ENCODE measurements around the gene TSSC4.

Gene TSSC4

DNA sequence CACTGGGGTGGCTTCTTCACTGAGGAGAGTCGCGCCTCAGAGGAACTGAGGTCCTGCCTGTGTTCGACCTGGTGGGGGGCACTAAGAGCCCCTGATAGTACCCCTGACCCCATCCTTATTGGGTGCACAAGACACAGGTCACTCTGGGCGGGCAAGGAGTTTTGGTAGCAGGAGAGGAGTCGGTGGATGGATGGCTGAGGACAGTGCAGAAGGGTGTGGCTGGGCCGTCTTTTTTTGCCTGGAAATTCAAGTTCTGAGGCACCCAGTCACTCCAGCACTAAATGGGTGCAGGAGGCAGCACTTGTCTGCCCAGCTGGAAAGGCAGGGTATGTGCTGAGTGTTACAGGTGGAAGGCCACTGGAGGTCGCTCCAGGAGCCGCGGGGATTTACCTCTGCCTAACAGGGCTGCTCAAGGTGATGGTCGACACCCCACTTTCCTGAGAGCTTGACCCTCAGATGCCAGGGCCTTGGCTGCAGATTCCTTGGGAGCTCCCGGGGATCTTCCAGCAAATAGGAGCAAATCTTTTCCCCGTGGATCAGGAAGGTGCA lies 960 bp downstream of the TSSC4 start:
- TF ChIP-seq, protein P1, sequence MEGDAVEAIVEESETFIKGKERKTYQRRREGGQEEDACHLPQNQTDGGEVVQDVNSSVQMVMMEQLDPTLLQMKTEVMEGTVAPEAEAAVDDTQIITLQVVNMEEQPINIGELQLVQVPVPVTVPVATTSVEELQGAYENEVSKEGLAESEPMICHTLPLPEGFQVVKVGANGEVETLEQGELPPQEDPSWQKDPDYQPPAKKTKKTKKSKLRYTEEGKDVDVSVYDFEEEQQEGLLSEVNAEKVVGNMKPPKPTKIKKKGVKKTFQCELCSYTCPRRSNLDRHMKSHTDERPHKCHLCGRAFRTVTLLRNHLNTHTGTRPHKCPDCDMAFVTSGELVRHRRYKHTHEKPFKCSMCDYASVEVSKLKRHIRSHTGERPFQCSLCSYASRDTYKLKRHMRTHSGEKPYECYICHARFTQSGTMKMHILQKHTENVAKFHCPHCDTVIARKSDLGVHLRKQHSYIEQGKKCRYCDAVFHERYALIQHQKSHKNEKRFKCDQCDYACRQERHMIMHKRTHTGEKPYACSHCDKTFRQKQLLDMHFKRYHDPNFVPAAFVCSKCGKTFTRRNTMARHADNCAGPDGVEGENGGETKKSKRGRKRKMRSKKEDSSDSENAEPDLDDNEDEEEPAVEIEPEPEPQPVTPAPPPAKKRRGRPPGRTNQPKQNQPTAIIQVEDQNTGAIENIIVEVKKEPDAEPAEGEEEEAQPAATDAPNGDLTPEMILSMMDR (conservative IDR thresholded peaks at IDR 0.05; ENCODE audit: low read depth, low read length), result no peak
- peaks cover 17% of the 10 kb centered on the region; the same call in 1 of the 2 replicates for H3K79me2 ChIP-seq (ENCODE audit: insufficient read depth, low read depth)
- peaks cover 6% of the 10 kb centered on the region for H3K4me1 ChIP-seq (ENCODE audit: low read depth, poor library complexity, severe bottlenecking)
- peak overlapping the region; percentile 74; the same call in 1 of the 2 replicates for H3K9ac ChIP-seq
- H2AFZ ChIP-seq (ENCODE audit: low read depth), result no peak overlapping the region
- no peaks in the 10 kb centered on the region for H3K36me3 ChIP-seq (ENCODE audit: insufficient read depth)
- no peak overlapping the region for H3K27ac ChIP-seq
- H4K20me1 ChIP-seq (ENCODE audit: insufficient read depth), result no peaks in the 10 kb centered on the region
- H3K4me3 ChIP-seq (IDR thresholded peaks at IDR 0.05; ENCODE audit: insufficient read depth, low read depth, low read length), result no peak overlapping the region
- H3K4me2 ChIP-seq, result peak overlapping the region; percentile 79
- H3K27me3 ChIP-seq (ENCODE audit: insufficient read depth, low read depth), result peaks cover under 1% of the 10 kb centered on the region; the same call in 1 of the 2 replicates

- TF ChIP-seq, protein P1 (conservative IDR thresholded peaks at IDR 0.05; ENCODE audit: low read depth, low read length), result no peak
- no peak overlapping the region; the same call in 1 of the 2 replicates for H3K9ac ChIP-seq
- no peaks in the 10 kb centered on the region for H3K36me3 ChIP-seq (ENCODE audit: insufficient read depth)
- H4K20me1 ChIP-seq (ENCODE audit: insufficient read depth), result no peaks in the 10 kb centered on the region
- no peak overlapping the region for H3K4me3 ChIP-seq (IDR thresholded peaks at IDR 0.05; ENCODE audit: insufficient read depth, low read depth, low read length)
- peaks cover 7% of the 10 kb centered on the region for H3K27me3 ChIP-seq (ENCODE audit: insufficient read depth, low read depth)
- H3K4me1 ChIP-seq (ENCODE audit: low read depth, poor library complexity, severe bottlenecking), result peaks cover 6% of the 10 kb centered on the region
- no peak overlapping the region for H2AFZ ChIP-seq (ENCODE audit: low read depth)
- peak overlapping the region; percentile 79; the same call in 1 of the 2 replicates for H3K4me2 ChIP-seq
- no peak overlapping the region for H3K27ac ChIP-seq
- peaks cover 17% of the 10 kb centered on the region; the same call in 1 of the 2 replicates for H3K79me2 ChIP-seq (ENCODE audit: insufficient read depth, low read depth)
Measured at GRCh38 chr11:2402106-2402505, 1.6 kb downstream of the TSSC4 start.

DNA sequence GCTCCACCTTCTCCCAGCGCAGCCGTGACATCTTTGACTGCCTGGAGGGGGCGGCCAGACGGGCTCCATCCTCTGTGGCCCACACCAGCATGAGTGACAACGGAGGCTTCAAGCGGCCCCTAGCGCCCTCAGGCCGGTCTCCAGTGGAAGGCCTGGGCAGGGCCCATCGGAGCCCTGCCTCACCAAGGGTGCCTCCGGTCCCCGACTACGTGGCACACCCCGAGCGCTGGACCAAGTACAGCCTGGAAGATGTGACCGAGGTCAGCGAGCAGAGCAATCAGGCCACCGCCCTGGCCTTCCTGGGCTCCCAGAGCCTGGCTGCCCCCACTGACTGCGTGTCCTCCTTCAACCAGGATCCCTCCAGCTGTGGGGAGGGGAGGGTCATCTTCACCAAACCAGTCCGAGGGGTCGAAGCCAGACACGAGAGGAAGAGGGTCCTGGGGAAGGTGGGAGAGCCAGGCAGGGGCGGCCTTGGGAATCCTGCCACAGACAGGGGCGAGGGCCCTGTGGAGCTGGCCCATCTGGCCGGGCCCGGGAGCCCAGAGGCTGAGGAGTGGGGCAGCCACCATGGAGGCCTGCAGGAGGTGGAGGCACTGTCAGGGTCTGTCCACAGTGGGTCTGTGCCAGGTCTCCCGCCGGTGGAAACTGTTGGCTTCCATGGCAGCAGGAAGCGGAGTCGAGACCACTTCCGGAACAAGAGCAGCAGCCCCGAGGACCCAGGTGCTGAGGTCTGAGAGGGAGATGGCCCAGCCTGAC lies 2.5 kb downstream of the TSSC4 start:
- TF ChIP-seq, protein P1 (conservative IDR thresholded peaks at IDR 0.05; ENCODE audit: low read depth, low read length), result no peak
- H3K36me3 ChIP-seq (ENCODE audit: insufficient read depth), result no peaks in the 10 kb centered on the region

DNA sequence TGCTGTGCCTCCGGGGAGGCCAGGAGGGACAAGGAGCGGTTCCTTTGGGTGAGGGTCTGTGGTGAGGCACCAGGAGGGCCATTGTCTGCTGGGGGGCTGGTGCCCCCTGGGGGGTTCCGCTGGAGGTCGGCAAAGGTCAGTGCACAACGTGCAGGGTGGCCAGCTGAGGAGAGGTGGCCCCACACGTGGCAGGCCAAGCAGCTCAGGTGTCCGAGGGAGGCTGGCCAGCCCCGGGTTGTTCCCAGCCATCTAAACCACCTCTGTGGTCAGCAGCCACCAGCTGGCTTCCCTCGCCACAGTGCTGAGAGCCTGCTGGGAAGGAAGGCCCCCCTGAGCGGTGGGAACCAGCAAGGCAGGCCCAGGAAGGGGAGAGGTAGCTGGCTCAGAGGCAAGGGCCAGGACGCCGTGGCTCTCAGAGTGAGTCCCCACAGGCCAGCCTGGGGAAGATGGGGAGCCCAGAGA lies 4.2 kb downstream of the TSSC4 start:
- no peak overlapping the region for H2AFZ ChIP-seq (ENCODE audit: low read depth)
- peaks cover 17% of the 10 kb centered on the region; the same call in 1 of the 2 replicates for H3K79me2 ChIP-seq (ENCODE audit: insufficient read depth, low read depth)
- no peak overlapping the region for H3K4me3 ChIP-seq (IDR thresholded peaks at IDR 0.05; ENCODE audit: insufficient read depth, low read depth, low read length)
- no peak overlapping the region for H3K9ac ChIP-seq
- TF ChIP-seq, protein P1 (conservative IDR thresholded peaks at IDR 0.05; ENCODE audit: low read depth, low read length), result no peak
- no peaks in the 10 kb centered on the region for H3K36me3 ChIP-seq (ENCODE audit: insufficient read depth)
- H3K4me2 ChIP-seq, result no peak overlapping the region
- no peak overlapping the region for H3K27ac ChIP-seq
- no peaks in the 10 kb centered on the region for H4K20me1 ChIP-seq (ENCODE audit: insufficient read depth)
- H3K27me3 ChIP-seq (ENCODE audit: insufficient read depth, low read depth), result peaks cover 32% of the 10 kb centered on the region
- no peaks in the 10 kb centered on the region for H3K4me1 ChIP-seq (ENCODE audit: low read depth, poor library complexity, severe bottlenecking)

More for the DNA sequence above, 2.5 kb downstream of the TSSC4 start:
- Histone ChIP-seq H3K4me2 (no peak overlapping the region), H3K27ac (no peak overlapping the region), H3K4me3 (IDR thresholded peaks at IDR 0.05; ENCODE audit: insufficient read depth, low read depth, low read length) (no peak overlapping the region), H4K20me1 (ENCODE audit: insufficient read depth) (no peaks in the 10 kb centered on the region), H3K79me2 (ENCODE audit: insufficient read depth, low read depth) (peaks cover 17% of the 10 kb centered on the region; the same call in 1 of the 2 replicates), H3K4me1 (ENCODE audit: low read depth, poor library complexity, severe bottlenecking) (peaks cover 6% of the 10 kb centered on the region), H2AFZ (ENCODE audit: low read depth) (no peak overlapping the region), H3K9ac (no peak overlapping the region), H3K27me3 (ENCODE audit: insufficient read depth, low read depth) (peaks cover 16% of the 10 kb centered on the region)
